Progenitor cell of endocrine pancreas (in vitro differentiated cells): ENCODE measurements around the gene EID3. TPM values are rescaled to one million over a fixed set of nuclear protein-coding genes. Genes with fewer than 3 reads are reported as not detected.

Experiments used
- DNase-seq: peaks from one replicate; pipeline ENCODE4 v3.0.0; 2021; ENCODE audit warnings: low spot score; ENCODE audit not compliant: unreplicated experiment
- H3K27ac Mint-ChIP-seq: 2 replicates; pipeline ENCODE4 v1.8.0; 2021; ENCODE audit warnings: mild to moderate bottlenecking, moderate library complexity, mixed read lengths
- H3K27me3 Mint-ChIP-seq: 2 replicates; pipeline ENCODE4 v1.8.0; 2021; ENCODE audit warnings: mixed read lengths
- H3K36me3 Mint-ChIP-seq: 2 replicates; pipeline ENCODE4 v1.8.0; 2022; ENCODE audit warnings: mixed read lengths; ENCODE audit not compliant: insufficient read depth
- H3K4me1 Mint-ChIP-seq: 2 replicates; pipeline ENCODE4 v1.8.0; 2021; ENCODE audit warnings: low read depth, mixed read lengths
- H3K4me3 Mint-ChIP-seq: 2 replicates; pipeline ENCODE4 v1.8.0; 2021; ENCODE audit warnings: low read depth, mild to moderate bottlenecking, moderate library complexity, mixed read lengths
- H3K9me3 Mint-ChIP-seq: 2 replicates; pipeline ENCODE4 v1.8.0; 2021; ENCODE audit warnings: low read depth, mixed read lengths
- total RNA-seq: library from RNA; stranded (reverse); gene quantifications from 2 replicates; pipeline ENCODE4 v1.2.1, GENCODE V29; 2021
- TF ChIP-seq, protein P1 (sequence below): fragments of 200-600 bp; sonication (generic); IDR thresholded peaks from one replicate; pipeline ENCODE4 v1.5.0; 2021; ENCODE audit warnings: antibody characterized with exemption, mild to moderate bottlenecking; ENCODE audit not compliant: unreplicated experiment

The EID3 gene
- total RNA-seq, 1 donor from 2014 or later = 2.9 TPM

DNA sequence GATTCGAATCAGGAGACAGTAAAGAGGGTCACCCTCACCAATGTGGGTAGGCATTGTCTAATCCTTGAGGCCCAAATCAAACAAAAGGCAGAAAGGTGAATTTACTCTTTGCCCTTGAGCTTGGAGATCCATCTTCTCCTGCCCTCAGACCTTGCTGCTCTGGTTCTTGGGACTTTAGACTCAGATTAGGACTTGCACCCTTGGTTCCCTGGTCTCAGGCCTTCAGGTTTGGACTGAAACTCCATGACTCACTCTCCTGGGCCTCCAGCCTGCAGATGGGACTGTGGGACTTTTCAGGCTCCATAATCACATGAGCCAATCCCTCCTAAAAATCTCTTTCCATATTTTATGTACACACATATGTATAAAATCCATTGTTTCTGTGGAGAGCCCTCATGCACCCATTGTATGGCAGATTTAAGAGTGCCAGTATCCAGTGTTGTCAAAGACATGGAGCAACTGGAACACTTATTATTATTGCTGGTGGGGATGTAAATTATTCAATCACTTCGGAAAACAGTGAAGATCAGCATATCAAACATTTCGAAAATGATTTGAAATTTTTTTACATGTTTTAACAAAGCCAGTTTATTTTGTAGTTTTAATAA, 48.7 kb downstream of the EID3 start:
- Mint-ChIP-seq H3K36me3 (peaks cover 9% of the 10 kb centered on the region), H3K27ac (no peak overlapping the region), H3K9me3 (no peaks in the 10 kb centered on the region), H3K27me3 (no peaks in the 10 kb centered on the region), H3K4me3 (no peak overlapping the region), H3K4me1 (no peaks in the 10 kb centered on the region)
- TF ChIP-seq, protein P1, sequence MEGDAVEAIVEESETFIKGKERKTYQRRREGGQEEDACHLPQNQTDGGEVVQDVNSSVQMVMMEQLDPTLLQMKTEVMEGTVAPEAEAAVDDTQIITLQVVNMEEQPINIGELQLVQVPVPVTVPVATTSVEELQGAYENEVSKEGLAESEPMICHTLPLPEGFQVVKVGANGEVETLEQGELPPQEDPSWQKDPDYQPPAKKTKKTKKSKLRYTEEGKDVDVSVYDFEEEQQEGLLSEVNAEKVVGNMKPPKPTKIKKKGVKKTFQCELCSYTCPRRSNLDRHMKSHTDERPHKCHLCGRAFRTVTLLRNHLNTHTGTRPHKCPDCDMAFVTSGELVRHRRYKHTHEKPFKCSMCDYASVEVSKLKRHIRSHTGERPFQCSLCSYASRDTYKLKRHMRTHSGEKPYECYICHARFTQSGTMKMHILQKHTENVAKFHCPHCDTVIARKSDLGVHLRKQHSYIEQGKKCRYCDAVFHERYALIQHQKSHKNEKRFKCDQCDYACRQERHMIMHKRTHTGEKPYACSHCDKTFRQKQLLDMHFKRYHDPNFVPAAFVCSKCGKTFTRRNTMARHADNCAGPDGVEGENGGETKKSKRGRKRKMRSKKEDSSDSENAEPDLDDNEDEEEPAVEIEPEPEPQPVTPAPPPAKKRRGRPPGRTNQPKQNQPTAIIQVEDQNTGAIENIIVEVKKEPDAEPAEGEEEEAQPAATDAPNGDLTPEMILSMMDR = no peak
- no peak for DNase-seq

DNA sequence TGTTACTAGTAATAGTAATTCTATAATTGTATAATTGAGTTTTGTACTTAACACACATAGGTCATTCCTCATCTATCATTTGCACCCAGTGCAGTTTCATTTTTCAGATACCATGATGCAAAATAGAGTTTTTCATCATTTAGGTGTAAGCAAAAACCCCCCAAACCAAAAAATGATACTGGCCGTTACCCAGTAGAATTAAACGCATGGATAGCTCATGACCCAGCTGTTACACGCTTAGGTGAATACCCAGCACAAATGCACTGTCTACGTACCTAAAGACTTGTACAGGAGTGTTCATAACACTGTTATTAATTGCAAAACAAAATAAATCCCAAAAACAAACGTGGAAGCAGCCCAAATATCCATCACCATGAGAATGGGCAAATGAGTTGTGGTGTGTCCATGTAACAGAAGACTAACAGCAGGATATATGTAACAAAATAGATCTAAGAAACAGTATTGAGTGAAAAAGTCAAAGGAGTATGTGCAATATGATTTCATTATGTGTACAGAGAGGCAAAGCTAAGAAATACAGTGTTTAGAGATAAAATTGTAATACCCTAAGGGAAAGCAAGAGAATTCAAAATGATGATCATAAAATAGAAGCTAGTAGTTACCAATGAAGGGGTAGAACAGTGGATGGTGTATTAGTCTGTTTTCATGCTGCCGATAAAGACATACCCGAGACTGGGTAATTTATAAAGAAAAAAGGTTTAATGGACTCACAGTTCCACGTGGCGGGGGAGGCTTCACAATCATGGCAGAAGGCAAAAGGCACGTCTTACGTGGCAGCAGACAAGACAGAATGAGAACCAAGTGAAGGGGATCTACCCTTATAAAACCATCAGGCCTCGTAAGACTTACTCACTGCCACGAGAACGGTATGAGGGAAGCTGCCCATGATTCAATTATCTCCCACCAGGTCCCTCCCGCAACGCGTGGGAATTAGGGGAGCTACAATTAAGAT, 49.8 kb downstream of the EID3 start:
- no peak for DNase-seq
- H3K9me3 Mint-ChIP-seq = no peaks in the 10 kb centered on the region
- no peak overlapping the region for H3K4me3 Mint-ChIP-seq
- no peak overlapping the region for H3K27ac Mint-ChIP-seq
- TF ChIP-seq, protein P1 = no peak
- H3K36me3 Mint-ChIP-seq = peaks cover 7% of the 10 kb centered on the region
- no peaks in the 10 kb centered on the region for H3K4me1 Mint-ChIP-seq
- no peaks in the 10 kb centered on the region for H3K27me3 Mint-ChIP-seq

DNA sequence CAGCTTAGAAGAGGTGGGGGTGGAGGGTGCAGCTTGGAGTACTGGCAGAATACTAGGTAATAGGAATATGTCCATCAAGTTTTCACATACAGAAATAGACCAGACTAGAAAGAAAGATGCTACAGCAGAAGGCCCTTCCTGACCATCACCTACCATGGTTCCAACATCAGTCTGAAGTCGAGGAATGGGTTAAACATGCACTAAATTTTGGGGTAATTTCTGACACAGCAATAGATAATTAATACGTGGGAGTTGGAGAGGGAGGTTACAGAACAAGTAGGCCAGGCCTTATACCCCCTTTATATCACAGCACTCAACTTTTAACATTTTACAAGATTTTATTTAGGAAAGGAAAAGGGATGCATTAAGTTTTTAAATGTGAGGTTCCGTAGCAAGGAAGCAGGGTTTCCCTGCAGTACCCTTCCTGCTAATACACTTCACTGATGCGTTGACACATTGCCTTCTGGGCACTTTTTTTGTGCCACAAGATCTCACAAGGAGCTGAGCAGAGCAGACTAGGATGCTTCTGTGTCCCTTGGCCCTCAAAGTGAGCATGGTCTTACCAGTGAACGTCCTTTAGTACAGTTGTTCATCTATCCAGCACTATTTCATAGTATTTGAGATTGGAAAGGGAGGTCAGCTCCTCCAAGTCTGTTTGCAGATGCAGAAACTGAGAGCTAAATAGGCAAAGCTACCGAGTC, 50.8 kb downstream of the EID3 start:
- H3K27me3 Mint-ChIP-seq = no peaks in the 10 kb centered on the region
- H3K36me3 Mint-ChIP-seq = peaks cover 4% of the 10 kb centered on the region
- no peaks in the 10 kb centered on the region for H3K9me3 Mint-ChIP-seq
- no peaks in the 10 kb centered on the region for H3K4me1 Mint-ChIP-seq
- no peak overlapping the region for H3K4me3 Mint-ChIP-seq
- DNase-seq = no peak
- no peak overlapping the region for H3K27ac Mint-ChIP-seq
- TF ChIP-seq, protein P1 = no peak

Other genes starting within 250 kb of the EID3 start
- gene HCFC2, start 239.2 kb upstream of the EID3 start, total RNA-seq = 10.2 and 11.4 TPM in 2 replicates
- gene NFYB, start 165.5 kb upstream of the EID3 start, total RNA-seq = 35.2 and 36.2 TPM in 2 replicates
- 113 and 116 TPM in 2 replicates for gene TXNRD1, start 88.0 kb upstream of the EID3 start, total RNA-seq
- 10.5 and 11.4 TPM in 2 replicates for gene CHST11, start 153.2 kb downstream of the EID3 start, total RNA-seq